ENCODE measurements around the gene RFC1.
"Not testable (repeated sequence)": the region's sequence is repeated elsewhere in the genome, so short reads cannot be mapped to it uniquely, and the experiment has no call there.

Gene RFC1

DNA sequence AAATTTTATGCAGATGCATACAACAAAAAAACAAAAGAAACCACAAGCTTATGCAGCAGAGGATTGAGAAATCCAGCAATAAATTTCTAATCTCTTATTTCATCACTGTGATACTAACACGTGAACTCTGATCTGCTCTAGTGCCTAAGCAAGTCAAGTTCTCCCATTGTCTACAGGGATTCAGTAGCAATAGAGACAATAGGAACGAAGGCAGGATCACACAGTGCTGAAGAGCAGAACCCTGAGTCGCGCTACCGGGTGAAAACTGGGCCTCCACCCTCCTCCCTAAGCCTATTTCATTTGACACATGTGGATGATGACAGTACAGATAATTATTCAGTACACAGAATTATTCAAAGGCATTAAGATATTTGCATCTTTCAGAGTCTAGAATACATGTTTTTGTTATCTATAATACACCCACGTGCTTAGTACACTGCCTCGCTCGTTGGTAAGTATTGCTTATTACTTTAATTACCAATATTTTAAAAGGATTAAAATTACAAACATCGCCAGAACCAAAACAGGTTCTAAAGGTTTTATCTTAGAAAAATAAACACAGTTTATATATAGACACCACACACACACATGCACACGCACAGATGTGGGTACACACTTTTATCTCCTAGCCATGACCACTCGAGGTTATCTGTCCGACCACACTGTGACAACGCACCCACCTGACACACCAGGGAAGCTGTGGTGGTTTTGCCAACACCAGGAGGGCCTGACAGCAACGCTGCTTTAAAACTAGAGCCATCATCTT lies 60.1 kb downstream of the RFC1 start:
- DNase-seq (ENCODE audit: low read depth in 2 of 3, low spot score in 1 of 3), result no peak

DNA sequence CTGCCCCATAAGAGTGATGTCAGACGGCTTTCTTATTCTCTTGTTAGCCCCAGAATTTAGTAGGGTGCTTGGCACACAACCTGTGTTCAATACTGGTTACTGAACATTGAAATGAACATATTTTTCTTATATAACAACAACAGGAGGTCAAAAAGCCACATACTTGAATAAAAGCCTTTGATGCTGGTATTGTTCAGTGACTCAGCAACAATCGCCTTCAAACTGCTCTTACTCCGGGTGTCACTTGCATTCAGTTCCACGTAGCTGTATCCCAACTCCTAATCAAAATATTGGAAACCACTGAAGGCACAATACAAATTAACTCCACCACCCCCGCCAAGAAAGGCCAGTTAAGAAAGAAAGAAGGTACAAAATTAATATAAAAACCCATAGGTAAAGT lies 61.5 kb downstream of the RFC1 start:
- no peak for DNase-seq (ENCODE audit: low read depth in 2 of 3, low spot score in 1 of 3)

GRCh38 chr4:39303871-39304270 lies 62.3 kb downstream of the RFC1 start:
- DNase-seq (ENCODE audit: low read depth in 2 of 3, low spot score in 1 of 3), result no peak

GRCh38 chr4:39302901-39303300 lies 63.3 kb downstream of the RFC1 start:
- DNase-seq (ENCODE audit: low read depth in 2 of 3, low spot score in 1 of 3), result no peak

DNA sequence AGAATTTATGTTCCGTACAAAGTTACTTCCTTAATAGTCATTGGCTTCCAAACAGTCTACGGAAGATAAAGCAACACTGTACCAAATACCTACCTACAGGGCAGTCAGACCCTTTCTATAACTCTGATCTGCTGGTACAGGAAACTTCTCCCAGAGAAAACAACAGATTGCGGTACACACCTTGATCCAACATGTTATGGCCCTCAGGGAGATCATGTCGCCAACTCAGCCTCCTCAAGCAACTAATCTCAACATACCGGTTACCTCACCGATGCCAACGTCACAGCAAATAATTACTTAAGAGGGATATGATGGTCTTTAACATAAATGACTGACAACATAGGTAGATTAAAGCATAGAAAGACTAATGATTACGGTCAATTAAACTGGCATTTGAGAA lies 70.4 kb downstream of the RFC1 start:
- no peak for DNase-seq (ENCODE audit: low read depth in 2 of 3, low spot score in 1 of 3)

- not testable (repeated sequence) for DNase-seq (ENCODE audit: low read depth in 2 of 3, low spot score in 1 of 3)
Measured at GRCh38 chr4:39292433-39292832, 73.7 kb downstream of the RFC1 start.

DNA sequence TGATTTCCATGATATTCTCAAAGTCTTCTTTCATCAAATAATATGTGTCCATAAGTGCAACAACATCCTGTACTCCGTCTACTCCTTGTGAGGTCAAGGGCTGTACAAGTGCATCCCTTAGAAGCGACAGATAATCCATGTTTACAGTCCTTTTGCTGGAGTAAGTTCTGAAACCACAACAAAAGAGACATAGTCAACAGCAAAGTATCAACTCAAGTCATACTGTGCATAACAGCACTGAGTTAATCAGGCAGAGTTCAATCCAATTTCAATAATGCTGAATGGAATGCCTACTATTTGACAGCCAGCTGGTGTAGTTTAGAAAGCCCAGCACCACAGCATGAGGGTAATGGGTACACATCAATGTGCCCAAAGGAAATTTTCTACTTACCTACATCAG lies 74.5 kb downstream of the RFC1 start:
- DNase-seq (ENCODE audit: low read depth in 2 of 3, low spot score in 1 of 3), result no peak

DNA sequence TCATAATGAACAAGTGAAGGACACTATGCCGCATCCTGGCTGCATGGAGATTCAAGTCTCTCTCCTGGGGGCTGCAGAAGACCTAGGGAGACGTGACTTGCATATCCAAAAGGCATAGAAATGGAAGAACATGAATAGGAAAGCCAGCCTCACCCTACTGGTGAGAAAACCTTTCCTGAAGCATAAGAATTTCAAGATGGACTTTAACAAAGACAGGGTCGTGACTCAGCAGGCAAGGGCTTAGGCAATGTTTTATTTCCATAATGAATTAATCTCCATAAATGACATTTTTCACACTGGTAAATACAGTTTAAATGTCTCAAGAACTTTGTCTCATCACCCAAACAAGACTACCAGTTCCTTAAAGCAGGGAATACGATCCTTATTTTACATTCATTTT lies 78.9 kb downstream of the RFC1 start:
- DNase-seq (ENCODE audit: low read depth in 2 of 3, low spot score in 1 of 3), result no peak

GRCh38 chr4:39286263-39286662 lies 79.9 kb downstream of the RFC1 start:
- DNase-seq (ENCODE audit: low read depth in 2 of 3, low spot score in 1 of 3), result no peak

DNA sequence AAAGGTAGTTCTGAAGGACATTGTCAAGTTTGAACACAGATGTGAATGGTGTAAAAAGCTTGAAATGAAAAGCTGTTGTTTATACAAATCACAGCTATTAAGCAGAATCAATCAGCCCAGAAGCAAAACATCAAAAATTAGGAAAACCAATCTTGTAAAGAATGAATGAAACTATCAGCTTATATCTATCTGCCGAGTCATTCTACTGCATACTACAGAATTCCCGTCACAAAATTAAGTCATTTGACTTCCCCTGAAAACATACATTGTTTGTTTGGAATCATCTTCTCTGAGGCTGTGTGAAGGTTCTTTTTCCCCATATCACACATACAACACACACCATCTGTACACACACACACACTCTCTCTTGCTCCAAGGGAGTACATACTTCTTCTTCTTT lies 80.3 kb downstream of the RFC1 start:
- no peak for DNase-seq (ENCODE audit: low read depth in 2 of 3, low spot score in 1 of 3)

GRCh38 chr4:39285111-39285795 lies 80.9 kb downstream of the RFC1 start:
- DNase-seq (ENCODE audit: low read depth in 2 of 3, low spot score in 1 of 3), result no peak

- DNase-seq (ENCODE audit: low read depth in 2 of 3, low spot score in 1 of 3), result no peak
Measured at GRCh38 chr4:39280770-39281169, 85.4 kb downstream of the RFC1 start.

DNA sequence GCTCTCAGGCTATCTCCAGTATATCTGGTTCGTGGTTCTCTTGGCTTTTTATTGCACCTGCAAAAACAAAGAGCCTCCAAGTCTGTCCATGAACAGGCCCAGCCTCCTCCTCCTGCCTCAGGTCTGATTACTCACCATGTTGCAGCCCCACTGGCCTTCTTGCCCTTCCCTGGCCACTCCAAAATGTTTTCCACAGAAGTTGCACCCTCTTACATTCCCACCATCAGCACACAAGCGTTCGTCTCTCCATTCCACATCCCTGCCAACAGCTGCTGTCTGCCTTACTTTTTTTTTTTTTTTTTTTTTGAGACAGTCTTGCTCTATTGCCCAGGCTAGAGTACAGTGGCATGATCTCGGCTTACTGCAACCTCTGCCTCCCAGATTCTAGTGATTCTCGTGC lies 86.7 kb downstream of the RFC1 start:
- DNase-seq (ENCODE audit: low read depth in 2 of 3, low spot score in 1 of 3), result no peak

DNA sequence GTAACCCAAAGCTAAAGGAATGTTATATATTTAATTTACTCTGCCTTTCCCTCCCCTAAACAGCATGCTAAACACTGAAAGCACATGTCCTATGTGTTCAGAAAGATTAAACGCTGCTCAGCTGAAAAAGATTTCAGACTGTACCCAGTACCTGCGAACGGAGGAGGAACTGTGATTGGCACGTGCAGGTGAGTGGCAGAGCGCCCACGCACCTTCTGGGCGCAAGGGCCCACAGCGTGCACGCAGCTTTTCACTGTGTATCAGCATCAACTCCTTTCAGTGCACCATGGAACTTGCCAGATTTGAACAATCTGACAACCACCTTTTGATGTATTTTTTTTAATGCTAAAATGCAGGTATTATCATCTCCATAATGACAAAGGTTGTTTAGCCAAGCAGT lies 87.7 kb downstream of the RFC1 start:
- DNase-seq (ENCODE audit: low read depth in 2 of 3, low spot score in 1 of 3), result no peak

DNA sequence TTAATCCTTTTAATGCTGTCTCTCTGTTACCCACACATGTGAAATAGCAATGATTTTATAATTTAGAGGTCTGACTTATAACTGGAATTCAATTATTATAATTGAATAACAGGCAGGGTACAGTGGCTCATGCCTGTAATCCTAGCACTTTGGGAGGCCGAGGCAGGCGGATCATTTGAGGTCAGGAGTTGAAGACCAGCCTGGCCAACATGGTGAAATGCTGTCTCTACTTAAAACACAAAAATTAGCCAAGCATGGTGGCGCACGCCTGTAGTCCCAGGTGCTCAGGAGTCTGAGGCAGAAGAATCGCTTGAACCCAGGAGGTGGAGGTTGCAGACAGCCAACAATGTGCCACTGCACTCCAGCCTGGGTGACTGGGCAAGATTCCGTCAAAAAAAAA lies 88.5 kb downstream of the RFC1 start:
- not testable (repeated sequence) for DNase-seq (ENCODE audit: low read depth in 2 of 3, low spot score in 1 of 3)

DNA sequence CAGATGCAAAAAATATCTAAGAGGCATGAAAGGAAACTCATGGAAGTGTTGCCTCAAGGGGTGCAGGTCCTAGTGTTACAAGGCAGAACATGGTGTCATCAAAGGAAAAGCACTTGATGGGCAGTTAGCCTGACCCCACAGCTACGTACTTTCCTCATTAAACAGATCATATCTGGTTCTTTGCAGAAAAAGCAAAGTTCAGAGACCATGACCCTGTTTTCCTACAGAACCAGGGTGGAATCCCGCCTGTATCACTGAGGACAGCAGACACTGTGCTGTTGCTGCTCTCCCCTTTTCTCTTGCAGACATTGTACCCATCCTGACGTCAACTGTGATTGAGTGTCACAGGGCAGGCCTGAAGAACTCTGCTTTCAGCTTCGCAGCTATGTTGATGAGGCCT lies 91.7 kb downstream of the RFC1 start:
- no peak for DNase-seq (ENCODE audit: low read depth in 2 of 3, low spot score in 1 of 3)

DNA sequence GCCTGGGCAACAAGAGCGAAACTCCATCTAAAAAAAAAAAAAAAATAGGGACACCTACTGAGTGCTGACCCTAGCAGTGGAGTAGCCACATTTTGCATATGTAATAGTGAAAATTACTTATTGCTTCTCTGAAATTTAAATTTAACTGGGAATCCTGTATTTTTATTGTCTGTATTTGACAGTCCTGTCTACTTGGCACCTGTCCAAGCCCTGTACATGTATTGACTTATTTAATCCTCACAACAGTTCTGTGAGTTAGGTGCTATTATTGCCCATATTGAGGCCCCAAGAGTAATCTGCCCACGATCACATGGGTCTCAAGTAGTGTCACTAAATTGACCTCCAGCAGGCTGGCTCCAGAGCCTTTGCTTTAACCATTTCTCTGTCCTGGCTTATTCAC lies 102.3 kb downstream of the RFC1 start:
- no peak for DNase-seq (ENCODE audit: low read depth in 2 of 3, low spot score in 1 of 3)

DNA sequence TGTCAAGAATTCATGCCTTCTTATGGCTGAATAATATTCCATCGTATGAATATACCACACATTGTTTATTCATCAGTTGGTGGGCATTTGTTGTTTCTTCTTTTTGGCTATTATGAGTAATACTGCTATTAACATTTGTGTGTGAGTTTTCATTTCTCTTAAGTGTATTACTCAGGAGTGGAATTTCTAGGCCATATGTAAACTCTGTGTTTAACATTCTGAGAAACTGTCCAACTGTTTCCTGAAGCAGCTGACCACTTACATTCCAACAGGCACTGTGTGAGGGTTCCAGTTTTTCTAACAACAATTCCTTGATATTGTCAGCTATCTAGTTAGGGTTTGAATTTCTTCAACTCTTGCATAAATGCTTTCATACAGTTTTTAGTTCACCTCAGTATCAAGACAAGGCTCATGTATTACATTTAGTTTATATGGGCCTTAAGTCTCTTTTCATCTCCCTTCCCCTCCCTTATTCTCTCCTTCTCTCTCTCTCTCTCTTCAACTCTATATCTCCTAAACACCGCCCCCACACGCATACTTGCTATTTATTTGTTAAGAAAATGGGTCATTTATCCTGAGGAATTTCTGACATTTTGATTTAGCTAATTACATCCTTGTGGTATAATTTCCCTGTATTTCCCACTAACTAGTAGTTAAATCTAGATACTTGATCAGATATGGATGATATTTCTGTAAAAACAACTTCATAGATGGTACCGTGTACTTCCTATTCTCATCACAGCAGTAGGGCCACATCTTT lies 106.4 kb downstream of the RFC1 start:
- no peak for DNase-seq (ENCODE audit: low read depth in 2 of 3, low spot score in 1 of 3)

GRCh38 chr4:39256436-39256835 lies 109.7 kb downstream of the RFC1 start:
- DNase-seq (ENCODE audit: low read depth in 2 of 3, low spot score in 1 of 3), result no peak

GRCh38 chr4:39255871-39256270 lies 110.3 kb downstream of the RFC1 start:
- no peak for DNase-seq (ENCODE audit: low read depth in 2 of 3, low spot score in 1 of 3)

GRCh38 chr4:39255266-39255665 lies 110.9 kb downstream of the RFC1 start:
- no peak for DNase-seq (ENCODE audit: low read depth in 2 of 3, low spot score in 1 of 3)

DNA sequence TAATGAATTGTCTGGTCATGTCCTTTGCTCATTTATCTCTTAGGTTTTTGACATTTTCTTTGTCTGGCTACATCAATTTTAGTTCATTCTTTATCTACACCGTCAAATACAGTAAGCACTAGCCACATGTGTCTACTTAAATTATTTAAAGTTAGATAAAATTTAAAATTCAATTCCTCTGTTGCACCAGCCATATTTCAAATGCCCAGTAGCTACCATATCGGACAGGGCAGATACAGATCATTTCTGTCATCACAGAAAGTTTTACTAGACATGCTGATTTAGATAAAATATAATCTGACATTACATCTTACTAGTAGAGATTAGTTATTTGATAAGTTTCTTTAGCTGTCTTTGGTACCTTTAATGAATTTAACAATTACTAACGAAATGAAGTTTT lies 122.7 kb downstream of the RFC1 start:
- DNase-seq (ENCODE audit: low read depth in 2 of 3, low spot score in 1 of 3), result no peak

Data from stimulated activated CD4-positive, alpha-beta T cell treated with anti-CD3 and anti-CD28 coated beads, Interleukin-12 subunit alpha, Interleukin-12 subunit beta, amount 100 ng/mL, for 48 hours (primary cell).